GM23248 (cell line): ENCODE data around the gene DNAJB7. TPM values are rescaled to one million over a fixed set of nuclear protein-coding genes. Genes with fewer than 3 reads are reported as not detected.
A peak's percentile ranks its signal among the peaks of the same experiment; 100 is the strongest.

Experiments
- DNase-seq: peaks from one replicate; pipeline ENCODE4 v3.0.0-alpha.2; 2015
- H2AFZ ChIP-seq: fragments of 200-600 bp; sonication (generic); 2 replicates; pipeline ENCODE4 v1.6.1; 2016; ENCODE audit warnings: antibody characterized with exemption
- H3F3A ChIP-seq: fragments of 200-600 bp; sonication (generic); 2 replicates; pipeline ENCODE4 v1.6.1; 2016; ENCODE audit warnings: mild to moderate bottlenecking, antibody characterized with exemption, mixed run types; ENCODE audit not compliant: insufficient read depth
- H3K27ac ChIP-seq: fragments of 200-600 bp; sonication (generic); 2 replicates; pipeline ENCODE4 v1.5.1; 2016; ENCODE audit warnings: mild to moderate bottlenecking
- H3K27me3 ChIP-seq: fragments of 200-600 bp; sonication (generic); replicated peaks from 2 replicates; pipeline ENCODE4 v1.6.1; 2016; ENCODE audit warnings: mild to moderate bottlenecking; ENCODE audit not compliant: insufficient read depth
- H3K36me3 ChIP-seq: fragments of 200-600 bp; sonication (generic); 2 replicates; pipeline ENCODE4 v1.6.1; 2016; ENCODE audit warnings: low read depth, mild to moderate bottlenecking
- H3K4me1 ChIP-seq: fragments of 200-600 bp; sonication (generic); 2 replicates; pipeline ENCODE4 v1.6.1; 2016; ENCODE audit warnings: mild to moderate bottlenecking; ENCODE audit not compliant: insufficient read depth
- H3K4me2 ChIP-seq: fragments of 200-600 bp; sonication (generic); one replicate; pipeline ENCODE4 v1.6.1; 2016; ENCODE audit warnings: mild to moderate bottlenecking; ENCODE audit not compliant: unreplicated experiment
- H3K4me3 ChIP-seq: fragments of 200-600 bp; sonication (generic); 2 replicates; pipeline ENCODE4 v1.5.1; 2016; ENCODE audit warnings: mild to moderate bottlenecking
- H3K79me2 ChIP-seq: fragments of 200-600 bp; sonication (generic); 2 replicates; pipeline ENCODE4 v1.6.1; 2016; ENCODE audit warnings: mild to moderate bottlenecking; ENCODE audit not compliant: insufficient read depth
- H3K9ac ChIP-seq: fragments of 200-600 bp; sonication (generic); 2 replicates; pipeline ENCODE4 v1.6.1; 2016; ENCODE audit warnings: mild to moderate bottlenecking
- H3K9me2 ChIP-seq: fragments of 200-600 bp; sonication (generic); 2 replicates; pipeline ENCODE4 v1.6.1; 2016; ENCODE audit warnings: mixed run types, mild to moderate bottlenecking, moderate library complexity; ENCODE audit not compliant: insufficient read depth
- H3K9me3 ChIP-seq: fragments of 200-600 bp; sonication (generic); one replicate; pipeline ENCODE4 v1.6.1; 2017; ENCODE audit warnings: low read depth
- H4K20me1 ChIP-seq: fragments of 200-600 bp; sonication (generic); 2 replicates; pipeline ENCODE4 v1.6.0; 2016; ENCODE audit not compliant: insufficient read depth
- EZH2 ChIP-seq: fragments of 200-600 bp; sonication (generic); IDR thresholded peaks from 2 replicates; pipeline ENCODE4 v1.6.1; 2018; ENCODE audit warnings: antibody characterized with exemption, mild to moderate bottlenecking; ENCODE audit not compliant: insufficient read depth, poor library complexity, severe bottlenecking
- EZH2phosphoT487 ChIP-seq: fragments of 200-600 bp; sonication (generic); IDR thresholded peaks from 2 replicates; pipeline ENCODE4 v1.6.1; 2018; ENCODE audit warnings: antibody characterized with exemption, moderate library complexity, mild to moderate bottlenecking, low read depth; ENCODE audit not compliant: insufficient read depth
- whole genome bisulfite sequencing, 2 experiments: methylation state at CpG; one replicate each; pipeline ENCODE4 v1.1.6; 2015 to 2017; ENCODE audit warnings: low lambda C conversion rate in 2 of 2, low coverage in 1 of 2; ENCODE audit errors: missing lambda C conversion rate in 2 of 2; 5-methylcytosine and 5-hydroxymethylcytosine counted together
- in situ Hi-C: fragments of 300-500 bp; cut with MboI; formaldehyde crosslinking; loops from 2 replicates; pipeline ENCODE4 v1.15.0; 2020
- polyA plus RNA-seq: library from polyadenylated mRNA; unstranded; fragments of >200 nt; fragmentation: Nextera tagmentation; extraction: Ambion mirVana; gene quantifications from 2 replicates; pipeline ENCODE4 v1.2.1, GENCODE V29; 2016
- total RNA-seq: library from RNA; depleted of rRNA; stranded (reverse); fragments of >200 nt; shearing (Covaris generic); gene quantifications from 2 replicates; pipeline ENCODE4 v1.2.3, GENCODE V29; 2014

The DNAJB7 gene
- total and polyA plus RNA-seq, 2 experiments from 2014 or later: 0.23 TPM; not detected in 1

GRCh38 chr22:40862537-40862936, 624 bp upstream of the DNAJB7 start:
- peaks cover 8% of the 10 kb centered on the region; the same call in 1 of the 2 replicates for H3K36me3 ChIP-seq

DNA sequence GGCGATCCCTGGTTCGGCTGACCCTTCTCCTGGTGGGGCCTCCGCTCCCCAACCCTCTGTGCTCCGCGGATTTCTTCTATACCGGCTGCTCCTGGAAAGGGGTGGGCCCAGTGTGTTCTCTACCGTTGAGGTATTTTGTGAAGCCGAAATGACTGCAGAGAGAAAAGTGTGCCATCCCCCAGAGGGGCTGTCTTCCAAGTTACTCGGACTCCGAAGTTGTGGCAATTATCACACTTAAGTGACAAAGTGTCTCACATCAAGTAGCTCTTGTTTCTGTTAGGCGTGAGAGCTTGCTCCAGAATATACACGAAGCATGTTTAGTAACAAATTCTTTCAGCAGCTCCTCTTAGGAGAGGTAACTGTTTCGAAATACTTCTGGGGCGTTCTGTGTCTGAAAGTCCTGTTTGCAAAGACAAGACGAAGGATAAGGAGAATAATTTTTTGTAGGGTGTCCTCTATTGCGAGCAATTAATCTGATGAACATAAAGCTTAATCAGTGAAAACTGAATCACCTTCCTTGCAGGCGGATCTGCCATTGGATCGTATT, 4.5 kb downstream of the DNAJB7 start:
- TF ChIP-seq EZH2 (no peak), EZH2phosphoT487 (no peak)
- DNase-seq: peak; percentile 49
- Histone ChIP-seq H3K9me3 (no peaks in the 10 kb centered on the region), H3K9ac (peak overlapping the region; percentile 100), H4K20me1 (peaks cover under 1% of the 10 kb centered on the region; the same call in 1 of the 2 replicates), H3K79me2 (peaks cover 95% of the 10 kb centered on the region), H3K4me2 (peak overlapping the region; percentile 84), H3K4me1 (peaks cover 50% of the 10 kb centered on the region), H2AFZ (peak overlapping the region; percentile 92), H3K36me3 (peaks cover 8% of the 10 kb centered on the region; the same call in 1 of the 2 replicates), H3K27ac (peak overlapping the region; percentile 99), H3F3A (peaks cover 30% of the 10 kb centered on the region; the same call in 1 of the 2 replicates), H3K27me3 (no peaks in the 10 kb centered on the region), H3K4me3 (peak overlapping the region; percentile 100), H3K9me2 (no peaks in the 10 kb centered on the region)
- in situ Hi-C loops: no loop called here
- 2% methylated on average over 18 of the region's 18 CpGs for WGBS, 2 experiments

More at GRCh38 chr22:40862537-40862936, 624 bp upstream of the DNAJB7 start:
- Histone ChIP-seq H4K20me1 (no peaks in the 10 kb centered on the region), H3F3A (peaks cover 10% of the 10 kb centered on the region; the same call in 1 of the 2 replicates), H3K79me2 (peaks cover 99% of the 10 kb centered on the region), H3K4me3 (no peak overlapping the region), H3K9me3 (no peaks in the 10 kb centered on the region), H3K27me3 (no peaks in the 10 kb centered on the region), H3K4me1 (peaks cover 22% of the 10 kb centered on the region), H3K27ac (no peak overlapping the region), H2AFZ (no peak overlapping the region), H3K9me2 (no peaks in the 10 kb centered on the region), H3K9ac (no peak overlapping the region), H3K4me2 (no peak overlapping the region)
- DNase-seq: no peak
- no peak for TF ChIP-seq EZH2phosphoT487
- TF ChIP-seq EZH2: no peak
- WGBS, 2 experiments: 76 to 78% methylated on average over 2 of the region's 2 CpGs
- in situ Hi-C loops: no loop called here

DNA sequence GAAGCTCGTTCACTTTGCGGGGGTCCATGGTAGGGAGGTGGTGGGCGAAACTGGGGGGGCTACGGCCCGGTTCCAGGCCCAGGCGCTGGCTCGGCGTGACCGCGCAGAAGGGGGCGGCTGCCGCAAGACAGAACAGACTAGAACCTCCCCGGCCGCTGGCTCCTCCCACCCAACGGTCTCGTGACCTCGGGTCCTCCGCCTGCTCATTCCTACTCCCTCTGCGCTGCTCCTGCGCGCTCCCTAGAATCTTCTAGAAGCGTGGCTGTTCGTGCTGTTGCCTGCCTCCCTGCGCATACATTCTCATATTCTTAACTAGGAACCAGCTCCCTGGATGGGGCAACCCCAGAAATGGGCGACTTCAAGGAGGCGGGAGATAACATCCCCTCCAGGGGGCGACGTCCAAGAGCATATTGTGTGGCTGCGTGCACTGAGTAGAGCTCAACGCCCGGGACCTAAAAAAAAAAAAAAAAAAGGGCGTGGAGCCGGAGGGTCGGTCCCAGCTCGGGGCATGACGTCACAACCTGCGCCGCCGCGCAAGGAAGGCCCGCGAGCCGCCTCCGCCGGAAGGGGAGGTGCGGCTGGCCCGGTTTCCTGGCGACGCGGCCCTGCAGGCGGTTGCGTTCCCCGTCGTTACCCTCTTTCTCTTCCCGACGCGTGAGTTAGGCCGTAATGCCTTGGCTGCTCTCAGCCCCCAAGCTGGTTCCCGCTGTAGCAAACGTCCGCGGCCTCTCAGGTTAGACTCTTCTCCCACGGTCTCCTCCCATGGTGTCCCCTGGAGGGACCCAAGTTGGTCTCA, 5.2 kb downstream of the DNAJB7 start, which contains the start of the genes ST13 and XPNPEP3:
TSS of gene ST13 (minus strand) at position 127 of the 796 bp plus-strand sequence. CDS start at position 28, 99 bp downstream.
TSS of gene XPNPEP3 (plus strand) at position 636 of the 796 bp plus-strand sequence. CDS start at position 670, 34 bp downstream.
- Histone ChIP-seq H3K27ac (peak within 1 kb of the TSS; percentile 99), H3K9me3 (no peaks in the 10 kb centered on the region), H3K4me3 (peak within 1 kb of the TSS; percentile 100), H3K79me2 (peaks cover 95% of the 10 kb centered on the region), H4K20me1 (peaks cover 6% of the 10 kb centered on the region; the same call in 1 of the 2 replicates), H3K9ac (peak within 1 kb of the TSS; percentile 100), H3K36me3 (peaks cover 6% of the 10 kb centered on the region; the same call in 1 of the 2 replicates), H3K9me2 (no peaks in the 10 kb centered on the region), H3F3A (peaks cover 30% of the 10 kb centered on the region; the same call in 1 of the 2 replicates), H3K4me1 (peaks cover 50% of the 10 kb centered on the region), H3K27me3 (no peaks in the 10 kb centered on the region), H3K4me2 (peak within 1 kb of the TSS; percentile 86), H2AFZ (peak within 1 kb of the TSS; percentile 92)
- WGBS, 2 experiments: 0% methylated on average over 61 to 63 of the region's 63 CpGs
- DNase-seq: peak; percentile 98
- in situ Hi-C loops: no loop called here
- TF ChIP-seq EZH2: no peak
- TF ChIP-seq EZH2phosphoT487: no peak

- Histone ChIP-seq H3K27me3 (no peaks in the 10 kb centered on the region), H3K4me3 (peak overlapping the region; percentile 100), H3K79me2 (peaks cover 95% of the 10 kb centered on the region), H2AFZ (peak overlapping the region; percentile 92), H4K20me1 (peaks cover 6% of the 10 kb centered on the region; the same call in 1 of the 2 replicates), H3K9me3 (no peaks in the 10 kb centered on the region), H3F3A (peaks cover 26% of the 10 kb centered on the region; the same call in 1 of the 2 replicates), H3K36me3 (no peaks in the 10 kb centered on the region), H3K9ac (peak overlapping the region; percentile 100), H3K9me2 (no peaks in the 10 kb centered on the region), H3K4me2 (peak overlapping the region; percentile 86), H3K27ac (peak overlapping the region; percentile 99), H3K4me1 (peaks cover 46% of the 10 kb centered on the region)
- in situ Hi-C loops: no loop called here
- WGBS, 2 experiments: 1 to 2% methylated on average over 24 to 29 of the region's 29 CpGs
- DNase-seq: peak; percentile 69
- TF ChIP-seq EZH2 (no peak), EZH2phosphoT487 (no peak)
These were observed 5.9 kb downstream of the DNAJB7 start for GRCh38 chr22:40855979-40856512.
